ENCODE measurements around the gene PTRHD1. TPM values are rescaled to one million over a fixed set of nuclear protein-coding genes. Genes with fewer than 3 reads are reported as not detected.
A peak's percentile ranks its signal among the peaks of the same experiment; 100 is the strongest.

The PTRHD1 gene
- total RNA-seq, 1 donor from 2014 or later: 31.1 TPM

DNA sequence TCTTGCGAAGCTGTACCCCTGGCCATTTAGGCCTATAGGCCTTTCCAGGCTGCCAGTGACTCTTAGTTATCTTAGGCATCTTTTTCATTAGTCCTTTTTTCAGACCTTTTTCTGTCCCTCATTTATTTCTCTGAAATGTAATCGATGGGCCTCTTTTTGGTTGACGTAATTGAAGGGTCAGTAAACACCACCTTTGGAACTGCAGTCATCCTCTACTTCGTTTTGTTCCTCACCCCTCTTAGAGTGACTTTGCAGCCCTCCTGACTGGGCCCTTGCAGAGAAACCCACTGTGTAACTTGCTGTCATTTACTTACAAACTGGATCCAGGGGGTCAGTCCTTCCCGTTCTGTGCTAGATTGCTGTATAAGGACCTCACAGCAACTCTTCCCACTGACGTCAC lies 23.2 kb upstream of the PTRHD1 start:
- H3K9me3 Mint-ChIP-seq (ENCODE audit: unreplicated experiment): no peaks in the 10 kb centered on the region
- H3K27me3 Mint-ChIP-seq (ENCODE audit: unreplicated experiment): no peaks in the 10 kb centered on the region
- peaks cover 18% of the 10 kb centered on the region for H3K36me3 Mint-ChIP-seq (ENCODE audit: unreplicated experiment)
- H3K4me3 Mint-ChIP-seq (ENCODE audit: unreplicated experiment): no peak overlapping the region
- DNase-seq (ENCODE audit: extremely low spot score, unreplicated experiment): no peak
- peak overlapping the region; percentile 69 for H3K27ac Mint-ChIP-seq (ENCODE audit: unreplicated experiment)
- TF ChIP-seq, protein P1, sequence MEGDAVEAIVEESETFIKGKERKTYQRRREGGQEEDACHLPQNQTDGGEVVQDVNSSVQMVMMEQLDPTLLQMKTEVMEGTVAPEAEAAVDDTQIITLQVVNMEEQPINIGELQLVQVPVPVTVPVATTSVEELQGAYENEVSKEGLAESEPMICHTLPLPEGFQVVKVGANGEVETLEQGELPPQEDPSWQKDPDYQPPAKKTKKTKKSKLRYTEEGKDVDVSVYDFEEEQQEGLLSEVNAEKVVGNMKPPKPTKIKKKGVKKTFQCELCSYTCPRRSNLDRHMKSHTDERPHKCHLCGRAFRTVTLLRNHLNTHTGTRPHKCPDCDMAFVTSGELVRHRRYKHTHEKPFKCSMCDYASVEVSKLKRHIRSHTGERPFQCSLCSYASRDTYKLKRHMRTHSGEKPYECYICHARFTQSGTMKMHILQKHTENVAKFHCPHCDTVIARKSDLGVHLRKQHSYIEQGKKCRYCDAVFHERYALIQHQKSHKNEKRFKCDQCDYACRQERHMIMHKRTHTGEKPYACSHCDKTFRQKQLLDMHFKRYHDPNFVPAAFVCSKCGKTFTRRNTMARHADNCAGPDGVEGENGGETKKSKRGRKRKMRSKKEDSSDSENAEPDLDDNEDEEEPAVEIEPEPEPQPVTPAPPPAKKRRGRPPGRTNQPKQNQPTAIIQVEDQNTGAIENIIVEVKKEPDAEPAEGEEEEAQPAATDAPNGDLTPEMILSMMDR (IDR thresholded peaks at IDR 0.05): no peak
- peaks cover 16% of the 10 kb centered on the region for H3K4me1 Mint-ChIP-seq (ENCODE audit: unreplicated experiment)

DNA sequence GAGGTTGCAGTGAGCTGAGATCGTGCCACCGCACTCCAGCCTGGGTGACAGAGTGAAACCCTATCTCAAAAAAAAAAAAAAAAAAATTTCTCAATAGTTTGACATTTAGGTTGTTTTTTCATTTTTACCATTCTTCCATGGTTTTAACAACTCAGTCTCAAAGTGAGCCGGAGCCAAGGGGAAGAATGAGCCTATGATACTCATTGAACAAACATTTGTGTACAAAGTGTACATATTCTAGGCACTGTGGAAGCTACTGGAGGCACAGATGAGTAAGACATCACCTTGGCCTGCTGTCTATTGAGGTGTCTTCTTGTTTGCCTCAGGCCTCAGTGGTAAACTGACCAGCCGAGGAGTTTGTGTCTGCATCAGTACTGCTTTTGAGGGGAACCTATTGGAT lies 22.0 kb upstream of the PTRHD1 start:
- H3K9me3 Mint-ChIP-seq (ENCODE audit: unreplicated experiment): no peaks in the 10 kb centered on the region
- H3K27ac Mint-ChIP-seq (ENCODE audit: unreplicated experiment): no peak overlapping the region
- H3K4me1 Mint-ChIP-seq (ENCODE audit: unreplicated experiment): peaks cover 10% of the 10 kb centered on the region
- no peak overlapping the region for H3K4me3 Mint-ChIP-seq (ENCODE audit: unreplicated experiment)
- H3K27me3 Mint-ChIP-seq (ENCODE audit: unreplicated experiment): no peaks in the 10 kb centered on the region
- H3K36me3 Mint-ChIP-seq (ENCODE audit: unreplicated experiment): peaks cover 13% of the 10 kb centered on the region
- DNase-seq (ENCODE audit: extremely low spot score, unreplicated experiment): no peak
- TF ChIP-seq, protein P1 (IDR thresholded peaks at IDR 0.05): no peak

DNA sequence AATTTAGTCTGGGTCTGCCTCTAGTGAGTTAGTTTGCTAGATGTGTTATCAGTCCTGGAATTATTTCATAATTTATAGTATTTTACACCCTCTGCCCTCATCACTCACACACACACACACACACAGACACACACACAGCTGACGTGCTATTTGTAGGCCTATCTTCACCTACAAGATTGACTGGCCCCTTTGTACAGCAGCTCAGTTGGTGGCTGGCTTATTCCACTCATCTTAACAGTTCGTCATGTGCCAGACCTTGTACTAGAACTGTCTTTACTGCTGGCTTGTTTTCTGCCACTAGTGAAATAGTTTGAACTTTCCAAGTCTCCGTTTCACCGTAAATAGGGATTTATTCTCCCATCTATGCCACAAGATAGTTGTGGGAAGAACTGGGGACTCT lies 21.3 kb upstream of the PTRHD1 start:
- Mint-ChIP-seq H3K4me1 (ENCODE audit: unreplicated experiment) (peaks cover 16% of the 10 kb centered on the region), H3K9me3 (ENCODE audit: unreplicated experiment) (no peaks in the 10 kb centered on the region), H3K36me3 (ENCODE audit: unreplicated experiment) (peaks cover 13% of the 10 kb centered on the region), H3K4me3 (ENCODE audit: unreplicated experiment) (no peak overlapping the region), H3K27ac (ENCODE audit: unreplicated experiment) (no peak overlapping the region), H3K27me3 (ENCODE audit: unreplicated experiment) (no peaks in the 10 kb centered on the region)
- TF ChIP-seq, protein P1 (IDR thresholded peaks at IDR 0.05): no peak
- no peak for DNase-seq (ENCODE audit: extremely low spot score, unreplicated experiment)

DNA sequence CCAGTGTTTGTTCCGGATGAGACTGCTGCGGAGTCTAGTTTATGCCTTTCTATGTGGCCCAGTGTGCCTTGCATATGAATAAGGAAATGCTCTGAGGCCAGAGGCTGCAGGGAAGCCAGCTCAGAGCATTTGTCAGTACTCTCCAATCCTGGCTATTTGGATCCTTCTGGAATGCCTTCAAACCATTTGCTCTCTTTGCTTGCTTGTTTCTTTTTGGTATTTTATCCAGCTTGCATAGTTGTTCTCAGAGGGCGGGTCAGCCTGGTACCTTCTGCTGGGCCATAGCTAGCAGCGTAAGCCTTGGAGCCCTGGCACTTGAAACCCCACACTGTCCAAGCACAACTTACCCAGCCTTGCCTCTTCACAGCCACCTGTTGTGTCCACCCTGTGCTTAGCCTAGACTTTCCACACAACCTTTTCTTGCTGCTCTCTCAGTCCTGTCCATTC lies 20.5 kb upstream of the PTRHD1 start:
- Mint-ChIP-seq H3K4me1 (ENCODE audit: unreplicated experiment) (peaks cover 24% of the 10 kb centered on the region), H3K36me3 (ENCODE audit: unreplicated experiment) (peaks cover 9% of the 10 kb centered on the region), H3K27ac (ENCODE audit: unreplicated experiment) (no peak overlapping the region), H3K27me3 (ENCODE audit: unreplicated experiment) (no peaks in the 10 kb centered on the region), H3K4me3 (ENCODE audit: unreplicated experiment) (no peak overlapping the region), H3K9me3 (ENCODE audit: unreplicated experiment) (no peaks in the 10 kb centered on the region)
- no peak for DNase-seq (ENCODE audit: extremely low spot score, unreplicated experiment)
- TF ChIP-seq, protein P1 (IDR thresholded peaks at IDR 0.05): no peak

DNA sequence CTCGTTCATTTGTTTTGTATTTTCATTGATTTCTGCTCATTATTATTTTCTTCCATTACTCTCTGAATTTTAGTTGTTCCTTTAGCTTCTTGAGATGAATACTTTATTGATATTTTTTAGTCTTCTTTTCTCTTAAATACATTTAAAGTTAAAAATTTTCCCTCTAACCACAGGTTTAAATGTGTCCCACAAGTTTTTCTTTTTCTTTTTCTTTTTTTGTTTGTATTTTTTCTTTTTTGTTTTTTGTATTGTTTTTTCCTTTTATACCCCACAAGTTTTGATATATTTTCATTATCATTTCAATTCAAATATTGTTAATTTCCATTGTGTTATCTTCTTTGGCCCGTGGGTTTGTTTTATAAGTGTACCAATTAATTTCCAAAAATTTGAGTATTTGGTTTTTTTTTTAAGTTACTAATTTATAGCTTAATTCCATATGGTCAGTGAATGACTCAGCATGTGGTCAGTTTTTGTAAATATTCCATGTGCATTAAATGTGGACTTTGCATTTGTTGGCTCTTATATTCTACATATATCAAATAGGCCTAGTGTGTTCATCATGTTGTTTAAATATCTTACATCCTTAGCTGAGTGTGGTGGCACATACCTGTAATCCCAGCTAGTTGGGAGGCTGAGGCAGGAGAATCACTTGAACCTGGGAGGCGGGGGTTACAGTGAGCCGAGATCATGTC lies 16.3 kb upstream of the PTRHD1 start:
- no peak for DNase-seq (ENCODE audit: extremely low spot score, unreplicated experiment)
- Mint-ChIP-seq H3K9me3 (ENCODE audit: unreplicated experiment) (no peaks in the 10 kb centered on the region), H3K4me3 (ENCODE audit: unreplicated experiment) (peak overlapping the region; percentile 35), H3K36me3 (ENCODE audit: unreplicated experiment) (peaks cover 20% of the 10 kb centered on the region), H3K4me1 (ENCODE audit: unreplicated experiment) (peaks cover 20% of the 10 kb centered on the region), H3K27ac (ENCODE audit: unreplicated experiment) (peak overlapping the region; percentile 74), H3K27me3 (ENCODE audit: unreplicated experiment) (no peaks in the 10 kb centered on the region)
- TF ChIP-seq, protein P1 (IDR thresholded peaks at IDR 0.05): no peak
